Prostate gland (tissue), 2 donors: ENCODE results near the gene PRDM16.

Experiments used
- CTCF ChIP-seq, 4 experiments: fragments of 200-600 bp in 2 of 4; fragments of 450-650 bp in 2 of 4; sonication (generic) in 2 of 4; IDR thresholded peaks; 1 replicate in 3 of 4; 2 replicates in 1 of 4; pipeline ENCODE4 v1.5.1; 2016 to 2019; ENCODE audit warnings: antibody characterized with exemption in 4 of 4, mild to moderate bottlenecking in 2 of 4, moderate library complexity in 2 of 4
- POLR2A ChIP-seq: fragments of 450-650 bp; IDR thresholded peaks from one replicate; pipeline ENCODE4 v1.6.1; 2016; ENCODE audit warnings: antibody characterized with exemption, mild to moderate bottlenecking
- POLR2AphosphoS5 ChIP-seq: sonication (generic); formaldehyde crosslinking; IDR thresholded peaks from one replicate; pipeline ENCODE4 v1.6.1; 2017; ENCODE audit warnings: antibody characterized with exemption

GRCh38 chr1:3094863-3095780, 26.1 kb downstream of the PRDM16 start:
- TF ChIP-seq POLR2AphosphoS5 (no peak), POLR2A (no peak), CTCF (IDR thresholded peaks at IDR 0.05) (no peak)
